ENCODE measurements around the gene PRIM2.

DNA sequence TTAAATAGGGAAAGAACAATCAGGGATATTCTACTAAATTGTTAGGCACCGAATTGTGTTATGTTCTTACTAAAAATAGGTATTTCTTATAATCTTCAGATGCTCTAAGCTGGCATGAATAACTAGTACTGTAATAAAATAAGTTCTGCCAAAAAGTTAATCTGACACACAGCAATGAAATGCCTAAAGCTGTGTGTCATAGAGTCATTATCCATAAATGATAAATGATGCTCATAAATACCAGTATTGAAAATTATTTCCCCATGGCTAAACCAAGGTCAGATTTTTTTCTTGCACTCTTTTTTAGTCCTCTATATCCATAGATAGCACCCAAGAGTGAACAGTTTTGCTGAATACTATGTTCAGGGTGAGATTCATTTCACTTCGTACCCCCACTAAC lies 11.7 kb upstream of the PRIM2 start:
- TF ChIP-seq, protein P1, sequence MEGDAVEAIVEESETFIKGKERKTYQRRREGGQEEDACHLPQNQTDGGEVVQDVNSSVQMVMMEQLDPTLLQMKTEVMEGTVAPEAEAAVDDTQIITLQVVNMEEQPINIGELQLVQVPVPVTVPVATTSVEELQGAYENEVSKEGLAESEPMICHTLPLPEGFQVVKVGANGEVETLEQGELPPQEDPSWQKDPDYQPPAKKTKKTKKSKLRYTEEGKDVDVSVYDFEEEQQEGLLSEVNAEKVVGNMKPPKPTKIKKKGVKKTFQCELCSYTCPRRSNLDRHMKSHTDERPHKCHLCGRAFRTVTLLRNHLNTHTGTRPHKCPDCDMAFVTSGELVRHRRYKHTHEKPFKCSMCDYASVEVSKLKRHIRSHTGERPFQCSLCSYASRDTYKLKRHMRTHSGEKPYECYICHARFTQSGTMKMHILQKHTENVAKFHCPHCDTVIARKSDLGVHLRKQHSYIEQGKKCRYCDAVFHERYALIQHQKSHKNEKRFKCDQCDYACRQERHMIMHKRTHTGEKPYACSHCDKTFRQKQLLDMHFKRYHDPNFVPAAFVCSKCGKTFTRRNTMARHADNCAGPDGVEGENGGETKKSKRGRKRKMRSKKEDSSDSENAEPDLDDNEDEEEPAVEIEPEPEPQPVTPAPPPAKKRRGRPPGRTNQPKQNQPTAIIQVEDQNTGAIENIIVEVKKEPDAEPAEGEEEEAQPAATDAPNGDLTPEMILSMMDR (IDR thresholded peaks at IDR 0.05; ENCODE audit: low read length): no peak
- TF ChIP-seq EZH2 (IDR thresholded peaks at IDR 0.05; ENCODE audit: borderline replicate concordance, low read length): no peak
